Endodermal cell (in vitro differentiated cells): ENCODE data around the gene GSTO1. TPM values are rescaled to one million over a fixed set of nuclear protein-coding genes. Genes with fewer than 3 reads are reported as not detected.

Experiments
- DNase-seq: peaks from one replicate; pipeline ENCODE4 v3.0.0-alpha.2; 2017
- H3K27ac ChIP-seq: 2 replicates; pipeline ENCODE4 v1.5.1; 2013; ENCODE audit warnings: mild to moderate bottlenecking, low read depth, low read length, moderate library complexity
- H3K27me3 ChIP-seq: 2 replicates; pipeline ENCODE4 v1.6.1; 2013; ENCODE audit warnings: mild to moderate bottlenecking, low read length, moderate library complexity; ENCODE audit not compliant: insufficient read depth, control insufficient read depth, poor library complexity, severe bottlenecking
- H3K36me3 ChIP-seq: 2 replicates; pipeline ENCODE4 v1.7.0; 2013; ENCODE audit warnings: mild to moderate bottlenecking, low read length, moderate library complexity; ENCODE audit not compliant: control insufficient read depth, insufficient read depth
- H3K4me1 ChIP-seq: one replicate; pipeline ENCODE4 v1.7.0; 2013; ENCODE audit warnings: low read length; ENCODE audit not compliant: control insufficient read depth, insufficient read depth
- H3K4me3 ChIP-seq: 2 replicates; pipeline ENCODE4 v1.5.1; 2013; ENCODE audit warnings: mild to moderate bottlenecking, low read length, moderate library complexity
- H3K9ac ChIP-seq: 2 replicates; pipeline ENCODE4 v1.6.1; 2013; ENCODE audit warnings: mild to moderate bottlenecking, low read length, moderate library complexity; ENCODE audit not compliant: poor library complexity, severe bottlenecking; ENCODE audit errors: extremely low read depth
- H3K9me3 ChIP-seq: 2 replicates; pipeline ENCODE4 v1.6.1; 2013; ENCODE audit warnings: mild to moderate bottlenecking, low read length, moderate library complexity; ENCODE audit not compliant: control insufficient read depth
- H3K27ac Mint-ChIP-seq: 2 replicates; pipeline ENCODE4 v1.8.0; 2020; ENCODE audit warnings: mixed read lengths
- H3K27me3 Mint-ChIP-seq: 2 replicates; pipeline ENCODE4 v1.8.0; 2021; ENCODE audit warnings: mild to moderate bottlenecking, mixed read lengths; ENCODE audit not compliant: insufficient read depth
- H3K36me3 Mint-ChIP-seq: 2 replicates; pipeline ENCODE4 v1.8.0; 2020; ENCODE audit warnings: low read depth, mixed read lengths
- H3K4me1 Mint-ChIP-seq: 2 replicates; pipeline ENCODE4 v1.8.0; 2020; ENCODE audit warnings: mixed read lengths
- H3K4me3 Mint-ChIP-seq: 2 replicates; pipeline ENCODE4 v1.8.0; 2020; ENCODE audit warnings: mild to moderate bottlenecking, moderate library complexity, mixed read lengths
- H3K9me3 Mint-ChIP-seq: 2 replicates; pipeline ENCODE4 v1.8.0; 2020; ENCODE audit warnings: mild to moderate bottlenecking, mixed read lengths
- WGBS, 2 experiments: methylation state at CpG; one replicate each; pipeline versions ENCODE4 v1.1.5 to v1.1.7; 2013; ENCODE audit warnings: missing lambda C conversion rate in 2 of 2, mixed read lengths in 1 of 2; ENCODE audit not compliant: insufficient coverage in 1 of 2, insufficient read length in 1 of 2; 5-methylcytosine and 5-hydroxymethylcytosine counted together
- total RNA-seq, 2 donors: library from RNA; stranded (reverse); fragmentation: NEBNext Ultra II Directional in 1 of 2; extraction: Animal tissue kit (Norgen Biotek cat#: 25700) in 1 of 2; gene quantifications; 2 replicates in 1 of 2; 3 replicates in 1 of 2; pipeline ENCODE4 v1.2.1, GENCODE V29; 2021
- TF ChIP-seq, protein P1 (sequence below): fragments of 200-600 bp; sonication (generic); conservative IDR thresholded peaks from 2 replicates; pipeline ENCODE4 v1.5.0; 2021; ENCODE audit warnings: antibody characterized with exemption, mild to moderate bottlenecking

The GSTO1 gene
- total RNA-seq, 2 donors from 2014 or later: 208 to 223 TPM

DNA sequence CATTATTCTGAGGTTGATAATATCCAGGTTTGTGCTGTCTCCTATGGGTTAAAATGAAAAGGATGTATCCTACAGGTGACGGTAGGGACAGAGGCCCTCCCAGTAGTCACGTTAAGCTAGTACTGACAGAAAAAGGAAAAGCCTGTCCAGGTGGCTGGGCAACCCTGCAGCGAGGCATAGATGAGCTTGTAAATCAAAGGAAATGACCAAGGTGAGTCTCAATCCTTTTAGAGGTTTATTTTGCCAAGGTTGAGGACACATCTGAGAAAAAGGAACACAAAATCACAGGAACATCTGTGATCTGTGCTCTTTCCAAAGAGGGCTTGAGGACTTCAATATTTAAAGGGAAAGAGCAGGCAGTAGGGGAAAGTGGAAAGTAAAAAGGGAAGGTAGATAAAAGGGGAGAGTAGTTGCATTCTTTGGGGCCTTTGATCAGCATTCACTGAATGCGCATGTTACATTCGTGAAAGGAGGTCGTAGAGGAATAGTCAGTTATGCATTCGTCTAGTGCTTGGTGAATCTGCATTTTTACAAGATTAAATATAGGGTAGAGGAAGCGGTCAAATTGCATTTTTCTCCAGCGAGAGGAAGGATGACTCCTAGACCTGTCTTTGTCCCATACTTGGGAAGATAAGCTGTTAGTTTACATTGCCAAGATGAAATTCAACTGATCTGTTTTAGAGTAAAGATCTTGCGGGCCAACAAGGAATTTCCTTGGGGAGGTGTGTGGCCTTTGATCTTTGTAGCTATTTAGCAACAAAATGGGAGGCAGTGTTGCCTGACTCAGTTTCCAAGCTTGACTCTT, 884 bp upstream of the GSTO1 start:
- Mint-ChIP-seq H3K27ac (peak overlapping the region; percentile 66), H3K4me1 (peaks cover 42% of the 10 kb centered on the region)
- 8 to 16% methylated on average over 9 to 10 of the region's 10 CpGs for WGBS, 2 experiments

DNA sequence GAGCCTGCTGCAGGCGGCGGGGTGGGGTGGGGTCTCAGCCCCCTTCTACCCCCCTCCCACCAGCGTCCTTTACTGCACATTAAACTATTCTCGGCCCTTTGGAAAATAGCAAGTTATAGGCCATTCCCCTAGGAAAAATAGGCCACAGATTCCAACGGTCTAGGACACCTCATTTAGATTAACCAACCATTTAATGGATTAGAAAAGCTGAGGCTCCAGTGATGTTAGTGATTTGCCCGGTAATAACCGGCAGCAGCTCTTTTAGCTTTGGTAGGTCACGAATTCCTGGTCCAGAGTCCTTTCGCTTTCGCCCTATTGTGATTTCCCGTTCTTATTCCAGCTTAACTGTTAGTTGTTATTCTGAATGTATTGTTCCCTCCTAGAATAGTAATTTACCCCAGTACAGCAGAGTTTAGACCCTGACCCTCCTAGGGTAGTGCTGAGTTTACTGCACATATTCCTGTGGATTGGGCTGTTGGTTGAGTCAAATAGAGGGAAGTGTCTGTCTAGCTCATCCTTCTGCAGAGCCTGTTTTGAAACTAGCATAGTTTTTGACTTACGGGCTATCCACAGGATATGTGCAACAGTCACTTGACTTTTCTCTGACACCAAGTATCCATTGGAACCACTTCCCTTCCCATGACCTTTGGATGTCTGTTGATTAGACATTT, 754 bp downstream of the GSTO1 start:
- peak overlapping the region; percentile 89 for H3K4me3 ChIP-seq
- Mint-ChIP-seq H3K27ac (peak overlapping the region; percentile 20), H3K36me3 (peaks cover 29% of the 10 kb centered on the region), H3K4me1 (peaks cover 46% of the 10 kb centered on the region), H3K9me3 (peaks cover 13% of the 10 kb centered on the region), H3K4me3 (peak overlapping the region; percentile 76), H3K27me3 (no peaks in the 10 kb centered on the region)
- peaks cover 12% of the 10 kb centered on the region for H3K9me3 ChIP-seq
- H3K4me1 ChIP-seq: peaks cover 16% of the 10 kb centered on the region
- H3K27me3 ChIP-seq: no peaks in the 10 kb centered on the region
- WGBS, 2 experiments: 3 to 8% methylated on average over 5 to 12 of the region's 12 CpGs
- TF ChIP-seq, protein P1, sequence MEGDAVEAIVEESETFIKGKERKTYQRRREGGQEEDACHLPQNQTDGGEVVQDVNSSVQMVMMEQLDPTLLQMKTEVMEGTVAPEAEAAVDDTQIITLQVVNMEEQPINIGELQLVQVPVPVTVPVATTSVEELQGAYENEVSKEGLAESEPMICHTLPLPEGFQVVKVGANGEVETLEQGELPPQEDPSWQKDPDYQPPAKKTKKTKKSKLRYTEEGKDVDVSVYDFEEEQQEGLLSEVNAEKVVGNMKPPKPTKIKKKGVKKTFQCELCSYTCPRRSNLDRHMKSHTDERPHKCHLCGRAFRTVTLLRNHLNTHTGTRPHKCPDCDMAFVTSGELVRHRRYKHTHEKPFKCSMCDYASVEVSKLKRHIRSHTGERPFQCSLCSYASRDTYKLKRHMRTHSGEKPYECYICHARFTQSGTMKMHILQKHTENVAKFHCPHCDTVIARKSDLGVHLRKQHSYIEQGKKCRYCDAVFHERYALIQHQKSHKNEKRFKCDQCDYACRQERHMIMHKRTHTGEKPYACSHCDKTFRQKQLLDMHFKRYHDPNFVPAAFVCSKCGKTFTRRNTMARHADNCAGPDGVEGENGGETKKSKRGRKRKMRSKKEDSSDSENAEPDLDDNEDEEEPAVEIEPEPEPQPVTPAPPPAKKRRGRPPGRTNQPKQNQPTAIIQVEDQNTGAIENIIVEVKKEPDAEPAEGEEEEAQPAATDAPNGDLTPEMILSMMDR: no peak
- no peak overlapping the region for H3K27ac ChIP-seq
- peak; percentile 53 for DNase-seq
- H3K9ac ChIP-seq: peak overlapping the region; percentile 50
- peaks cover 35% of the 10 kb centered on the region for H3K36me3 ChIP-seq

More for the DNA sequence above, 884 bp upstream of the GSTO1 start:
- Histone ChIP-seq H3K4me1 (peaks cover 16% of the 10 kb centered on the region), H3K9me3 (peaks cover 15% of the 10 kb centered on the region), H3K9ac (no peak overlapping the region), H3K27me3 (no peaks in the 10 kb centered on the region), H3K4me3 (peak overlapping the region; percentile 89), H3K27ac (no peak overlapping the region), H3K36me3 (peaks cover 19% of the 10 kb centered on the region)
- peak; percentile 69 for DNase-seq
- TF ChIP-seq, protein P1: no peak
- Mint-ChIP-seq H3K36me3 (peaks cover 15% of the 10 kb centered on the region), H3K27me3 (no peaks in the 10 kb centered on the region), H3K9me3 (peaks cover 18% of the 10 kb centered on the region), H3K4me3 (peak overlapping the region; percentile 76)

DNA sequence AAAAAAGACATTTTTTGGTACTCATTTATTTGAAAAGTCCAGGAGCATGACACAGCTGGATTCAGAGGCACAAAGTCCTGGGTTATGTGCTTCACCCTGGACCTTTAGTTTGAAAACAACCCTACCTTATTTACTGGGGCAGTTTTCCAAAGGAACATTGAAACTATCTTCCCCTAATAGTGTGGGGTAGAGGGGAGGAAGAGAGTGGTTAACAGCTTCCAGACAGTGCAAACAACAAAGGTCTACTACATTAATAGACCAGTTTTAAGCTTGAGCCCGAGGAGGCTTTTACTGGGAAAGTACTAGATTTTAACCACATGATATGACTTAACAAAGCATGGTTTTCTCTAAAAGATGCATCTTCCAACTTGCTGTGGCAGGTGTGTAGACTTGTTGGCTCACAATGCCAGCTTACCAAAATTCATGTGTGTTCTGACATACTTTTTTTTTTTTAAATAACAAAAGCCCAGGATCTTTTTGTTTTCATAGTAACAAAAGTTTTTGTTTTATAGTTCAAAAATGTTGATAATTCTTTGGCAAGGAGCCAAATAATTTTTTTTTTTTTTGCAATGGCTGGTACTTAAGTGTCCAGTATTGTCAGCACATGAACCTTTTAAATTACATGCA, 1.8 kb downstream of the GSTO1 start:
- Mint-ChIP-seq H3K27ac (no peak overlapping the region), H3K27me3 (no peaks in the 10 kb centered on the region), H3K4me3 (peak overlapping the region; percentile 76), H3K36me3 (peaks cover 38% of the 10 kb centered on the region), H3K9me3 (peaks cover 10% of the 10 kb centered on the region), H3K4me1 (peaks cover 40% of the 10 kb centered on the region)
- WGBS, 2 experiments: 56% methylated on average over 1 of the region's 1 CpG; no CpG with 5 or more reads in 1 of the 2 experiments
- Histone ChIP-seq H3K4me1 (peaks cover 16% of the 10 kb centered on the region), H3K9ac (peak overlapping the region; percentile 50), H3K27me3 (no peaks in the 10 kb centered on the region), H3K4me3 (peak overlapping the region; percentile 89), H3K9me3 (peaks cover 10% of the 10 kb centered on the region), H3K36me3 (peaks cover 45% of the 10 kb centered on the region), H3K27ac (no peak overlapping the region)
- no peak for DNase-seq
- TF ChIP-seq, protein P1: no peak
